Caco-2 (cell line): ENCODE data around the gene ROGDI. TPM values are rescaled to one million over a fixed set of nuclear protein-coding genes. Genes with fewer than 3 reads are reported as not detected.
A peak's percentile ranks its signal among the peaks of the same experiment; 100 is the strongest.

Experiments used
- BruUV-seq: library from RNA; stranded (reverse); fragments of 400-500 nt; replicated peaks from 2 replicates; lab custom pipeline; 2021; lab: Mats Ljungman, UMichigan
- CTCF ChIA-PET: fragments of 300-600 bp; sonication (Branson Sonifier 250); formaldehyde crosslinking; loops from one replicate; lab custom pipeline; 2022; ENCODE audit warnings: antibody characterized with exemption; lab: Charles Lee
- POLR2A ChIA-PET: fragments of 300-600 bp; sonication (Branson Sonifier 250); formaldehyde crosslinking; loops from one replicate; lab custom pipeline; 2022; ENCODE audit warnings: antibody characterized with exemption; lab: Charles Lee
- DNase-seq, 2 experiments: peaks; one replicate each; pipeline versions ENCODE4 v3.0.0 to v3.0.0-alpha.2; 2020 to 2022
- H3K27me3 ChIP-seq: replicated peaks from 2 replicates; pipeline ENCODE4 v1.6.0; 2011; ENCODE audit warnings: low read length; ENCODE audit not compliant: control insufficient read depth, insufficient read depth
- H3K36me3 ChIP-seq: 2 replicates; pipeline ENCODE4 v1.5.1; 2011; ENCODE audit warnings: low read length; ENCODE audit not compliant: control insufficient read depth, insufficient read depth
- H3K4me1 ChIP-seq: fragments of 250-450 bp; sonication (Bioruptor Pico); 2 replicates; pipeline ENCODE4 v1.5.1; 2020; ENCODE audit warnings: mild to moderate bottlenecking
- H3K4me3 ChIP-seq: 2 replicates; pipeline ENCODE4 v1.5.1; 2011; ENCODE audit warnings: low read depth, mild to moderate bottlenecking, control low read depth, low read length
- H3K9me3 ChIP-seq: fragments of 250-450 bp; sonication (Bioruptor Pico); 2 replicates; pipeline ENCODE4 v1.5.1; 2020; ENCODE audit warnings: mild to moderate bottlenecking, moderate library complexity
- H3K27ac Mint-ChIP-seq: one replicate; pipeline ENCODE4 v1.8.0; 2022; ENCODE audit warnings: mixed read lengths; ENCODE audit not compliant: unreplicated experiment
- H3K27me3 Mint-ChIP-seq: one replicate; pipeline ENCODE4 v1.8.0; 2022; ENCODE audit warnings: mixed read lengths; ENCODE audit not compliant: insufficient read depth, unreplicated experiment
- H3K36me3 Mint-ChIP-seq: one replicate; pipeline ENCODE4 v1.8.0; 2022; ENCODE audit warnings: mild to moderate bottlenecking, mixed read lengths; ENCODE audit not compliant: insufficient read depth, unreplicated experiment
- H3K4me1 Mint-ChIP-seq: one replicate; pipeline ENCODE4 v1.8.0; 2022; ENCODE audit warnings: low read depth, mixed read lengths; ENCODE audit not compliant: unreplicated experiment
- H3K4me3 Mint-ChIP-seq: one replicate; pipeline ENCODE4 v1.8.0; 2022; ENCODE audit warnings: mild to moderate bottlenecking, moderate library complexity, mixed read lengths; ENCODE audit not compliant: unreplicated experiment
- H3K9me3 Mint-ChIP-seq: one replicate; pipeline ENCODE4 v1.8.0; 2022; ENCODE audit warnings: mixed read lengths; ENCODE audit not compliant: unreplicated experiment
- CTCF ChIP-seq, 2 experiments: fragments of 200-600 bp in 1 of 2; IDR thresholded peaks; 1 replicate in 1 of 2; 2 replicates in 1 of 2; pipeline versions ENCODE4 v1.5.1 to v1.8.0; 2011 to 2022; ENCODE audit warnings: antibody characterized with exemption in 1 of 2, control low read depth in 1 of 2, inconsistent platforms in 1 of 2, low read depth in 1 of 2, low read length in 1 of 2, mild to moderate bottlenecking in 1 of 2, moderate library complexity in 1 of 2; ENCODE audit not compliant: insufficient read depth in 1 of 2, severe bottlenecking in 1 of 2, unreplicated experiment in 1 of 2
- intact Hi-C: fragments of 100-400 bp; cut with micrococcal nuclease; formaldehyde crosslinking; loops from one replicate; pipeline ENCODE4 v1.10.0; 2022; ENCODE audit not compliant: unreplicated experiment
- total RNA-seq: library from RNA; stranded (reverse); gene quantifications from 2 replicates; pipeline ENCODE4 v1.2.3, GENCODE V29; 2022

Gene ROGDI
- total RNA-seq, 1 experiment from 2014 or later: 18.2 TPM

- Mint-ChIP-seq H3K36me3 (peaks cover 53% of the 10 kb centered on the region), H3K4me1 (peaks cover 8% of the 10 kb centered on the region), H3K4me3 (peak overlapping the region; percentile 82), H3K27me3 (no peaks in the 10 kb centered on the region), H3K27ac (peak overlapping the region; percentile 36), H3K9me3 (no peaks in the 10 kb centered on the region)
- Histone ChIP-seq H3K4me3 (peak overlapping the region; percentile 97), H3K4me1 (peaks cover 10% of the 10 kb centered on the region), H3K27me3 (no peaks in the 10 kb centered on the region), H3K9me3 (no peaks in the 10 kb centered on the region), H3K36me3 (no peaks in the 10 kb centered on the region)
- peak; percentile 52 to 64 for DNase-seq
- intact Hi-C loops: loop anchor here (5.0 kb wide), 1 partner anchor 91 kb away; the partner anchor contains the start of gene PPL
- no peak for TF ChIP-seq CTCF (IDR thresholded peaks at IDR 0.05; ENCODE audit: insufficient read depth in 1 of 2, low read depth in 1 of 2, low read length in 1 of 2, severe bottlenecking in 1 of 2, unreplicated experiment in 1 of 2)
- POLR2A ChIA-PET: interaction anchor here (1.5 kb wide), 1 partner anchor 90 kb away, joined by 3 read pairs; no protein-coding TSS in a partner anchor
- no TSS peak for BruUV-seq
- CTCF ChIA-PET: interaction anchor here (0.7 to 1.1 kb wide), 2 partner anchors 90 to 110 kb away, joined by 3 read pairs; no protein-coding TSS in a partner anchor
Measured at GRCh38 chr16:4846503-4846900, 44.1 kb upstream of the ROGDI start.

DNA sequence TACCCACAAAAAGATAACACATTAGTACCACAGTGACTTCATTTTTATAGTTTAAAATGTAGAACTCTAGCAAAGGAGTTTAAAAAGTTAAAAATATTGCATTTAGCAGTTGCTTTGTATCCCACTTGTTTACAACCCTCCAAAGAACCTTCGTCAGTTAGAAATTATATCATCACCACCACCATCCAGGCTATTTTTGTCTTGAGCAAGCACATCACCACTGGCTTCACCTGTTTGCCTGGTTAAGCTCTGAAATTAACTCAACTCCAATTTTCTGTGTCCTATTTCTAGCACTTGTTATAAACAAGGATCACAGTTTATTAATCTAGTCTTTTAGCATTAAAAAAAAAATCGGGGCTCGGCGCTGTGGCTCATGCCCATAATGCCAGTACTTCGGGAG is 38.6 kb upstream of the ROGDI start:
- Mint-ChIP-seq H3K4me1 (peaks cover 3% of the 10 kb centered on the region), H3K36me3 (peaks cover 87% of the 10 kb centered on the region), H3K9me3 (no peaks in the 10 kb centered on the region), H3K27ac (no peak overlapping the region), H3K27me3 (no peaks in the 10 kb centered on the region), H3K4me3 (no peak overlapping the region)
- no peaks in the 10 kb centered on the region; the same call in none of the 2 replicates for H3K36me3 ChIP-seq
- H3K9me3 ChIP-seq: no peaks in the 10 kb centered on the region
- H3K4me1 ChIP-seq: peaks cover 6% of the 10 kb centered on the region
- TF ChIP-seq CTCF (IDR thresholded peaks at IDR 0.05; ENCODE audit: insufficient read depth in 1 of 2, low read depth in 1 of 2, low read length in 1 of 2, severe bottlenecking in 1 of 2, unreplicated experiment in 1 of 2): no peak
- CTCF ChIA-PET: no interaction called here
- intact Hi-C loops: no loop called here
- POLR2A ChIA-PET: no interaction called here
- BruUV-seq: no TSS peak
- DNase-seq: no peak
- H3K27me3 ChIP-seq: no peaks in the 10 kb centered on the region
- H3K4me3 ChIP-seq: no peak overlapping the region

- POLR2A ChIA-PET: no interaction called here
- H3K9me3 Mint-ChIP-seq: no peaks in the 10 kb centered on the region
- CTCF ChIA-PET: no interaction called here
- Histone ChIP-seq H3K4me1 (no peaks in the 10 kb centered on the region), H3K27me3 (no peaks in the 10 kb centered on the region), H3K9me3 (no peaks in the 10 kb centered on the region), H3K36me3 (no peaks in the 10 kb centered on the region; the same call in none of the 2 replicates), H3K4me3 (no peak overlapping the region)
- no peaks in the 10 kb centered on the region for H3K4me1 Mint-ChIP-seq
- intact Hi-C loops: no loop called here
- DNase-seq: no peak
- peaks cover 82% of the 10 kb centered on the region for H3K36me3 Mint-ChIP-seq
- no peak for TF ChIP-seq CTCF (IDR thresholded peaks at IDR 0.05; ENCODE audit: insufficient read depth in 1 of 2, low read depth in 1 of 2, low read length in 1 of 2, severe bottlenecking in 1 of 2, unreplicated experiment in 1 of 2)
- H3K4me3 Mint-ChIP-seq: no peak overlapping the region
- BruUV-seq: no TSS peak
- no peak overlapping the region for H3K27ac Mint-ChIP-seq
- no peaks in the 10 kb centered on the region for H3K27me3 Mint-ChIP-seq
Measured at GRCh38 chr16:4839942-4840341, 37.5 kb upstream of the ROGDI start.
